WTC11 (cell line): ENCODE measurements around the gene SKP1. TPM values are rescaled to one million over a fixed set of nuclear protein-coding genes. Genes with fewer than 3 reads are reported as not detected.
A peak's percentile ranks its signal among the peaks of the same experiment; 100 is the strongest.

Experiments
- ATAC-seq: fragments of 200-7000 bp; cut with Tn5 transposase; 2 replicates; pipeline ENCODE4 v1.10.0; 2021; ENCODE audit warnings: mild to moderate bottlenecking, moderate library complexity
- CTCF ChIA-PET: fragments of 300-600 bp; sonication (Branson Sonifier 250); formaldehyde crosslinking; loops from one replicate; lab custom pipeline; 2021; ENCODE audit warnings: antibody characterized with exemption; lab: Charles Lee
- POLR2A ChIA-PET: fragments of 350-600 bp; sonication (Branson Sonifier 250); formaldehyde crosslinking; loops from one replicate; lab custom pipeline; 2021; ENCODE audit warnings: antibody characterized with exemption; lab: Charles Lee
- DNase-seq: peaks from one replicate; pipeline ENCODE4 v3.0.0; 2021; ENCODE audit warnings: low spot score
- H3K27ac Mint-ChIP-seq: 2 replicates; pipeline ENCODE4 v1.8.0; 2021; ENCODE audit warnings: mixed read lengths
- H3K27me3 Mint-ChIP-seq: 2 replicates; pipeline ENCODE4 v1.8.0; 2021; ENCODE audit warnings: low read depth, mild to moderate bottlenecking, moderate library complexity, mixed read lengths
- H3K36me3 Mint-ChIP-seq: 2 replicates; pipeline ENCODE4 v1.8.0; 2021; ENCODE audit warnings: mixed read lengths
- H3K4me1 Mint-ChIP-seq: 2 replicates; pipeline ENCODE4 v1.8.0; 2022; ENCODE audit warnings: mixed read lengths
- H3K4me3 Mint-ChIP-seq: 2 replicates; pipeline ENCODE4 v1.8.0; 2021; ENCODE audit warnings: mild to moderate bottlenecking, moderate library complexity, mixed read lengths
- H3K9me3 Mint-ChIP-seq: 2 replicates; pipeline ENCODE4 v1.8.0; 2021; ENCODE audit warnings: mixed read lengths
- GTF2I ChIP-seq: fragments of 250-450 bp; sonication (Bioruptor Pico); conservative IDR thresholded peaks from 2 replicates; pipeline ENCODE4 v1.4.0; 2021; ENCODE audit warnings: mild to moderate bottlenecking
- KAT7 ChIP-seq: sonication (generic); formaldehyde crosslinking; IDR thresholded peaks from 2 replicates; pipeline ENCODE4 v1.8.1; 2023; ENCODE audit warnings: missing genetic modification reagents, mild to moderate bottlenecking, borderline replicate concordance
- MXD4 ChIP-seq: fragments of 250-450 bp; sonication (Bioruptor Pico); IDR thresholded peaks from 2 replicates; pipeline ENCODE4 v1.8.0; 2021; ENCODE audit warnings: mild to moderate bottlenecking, moderate library complexity, borderline replicate concordance
- SMAD3 ChIP-seq: sonication (generic); formaldehyde crosslinking; IDR thresholded peaks from 2 replicates; pipeline ENCODE4 v1.8.0; 2022; ENCODE audit warnings: missing genetic modification reagents, mild to moderate bottlenecking, borderline replicate concordance
- SOX15 ChIP-seq: fragments of 250-450 bp; sonication (Bioruptor Pico); IDR thresholded peaks from 2 replicates; pipeline ENCODE4 v1.9.0; 2021; ENCODE audit warnings: mild to moderate bottlenecking
- ZNF121 ChIP-seq: sonication (generic); formaldehyde crosslinking; IDR thresholded peaks from 2 replicates; pipeline ENCODE4 v1.8.0; 2023; ENCODE audit warnings: missing genetic modification reagents
- ZNF317 ChIP-seq: sonication (generic); formaldehyde crosslinking; IDR thresholded peaks from 2 replicates; pipeline ENCODE4 v1.8.1; 2023; ENCODE audit warnings: low read depth, mild to moderate bottlenecking, moderate library complexity, missing genetic modification reagents, borderline replicate concordance
- ZNF396 ChIP-seq: fragments of 250-450 bp; sonication (Bioruptor Pico); IDR thresholded peaks from 2 replicates; pipeline ENCODE4 v1.8.0; 2021; ENCODE audit warnings: mild to moderate bottlenecking, moderate library complexity, borderline replicate concordance
- total RNA-seq: library from RNA; stranded (reverse); gene quantifications from 3 replicates; pipeline ENCODE4 v1.2.3, GENCODE V29; 2021
- TF ChIP-seq, protein P1 (sequence below): sonication (generic); formaldehyde crosslinking; IDR thresholded peaks from 2 replicates; pipeline ENCODE4 v1.8.1; 2023; ENCODE audit warnings: mild to moderate bottlenecking, missing genetic modification reagents
- TF ChIP-seq, protein P2 (sequence below): fragments of 250-450 bp; sonication (Bioruptor Pico); IDR thresholded peaks from 2 replicates; pipeline ENCODE4 v1.9.0; 2021; ENCODE audit warnings: moderate library complexity, mild to moderate bottlenecking, inconsistent platforms, borderline replicate concordance
- TF ChIP-seq, protein P3 (sequence below): fragments of 250-450 bp; sonication (Bioruptor Pico); IDR thresholded peaks from 2 replicates; pipeline ENCODE4 v1.9.0; 2021; ENCODE audit warnings: mild to moderate bottlenecking
- TF ChIP-seq, protein P4 (sequence below): sonication (generic); formaldehyde crosslinking; IDR thresholded peaks from 2 replicates; pipeline ENCODE4 v1.8.1; 2023; ENCODE audit warnings: mild to moderate bottlenecking, moderate library complexity, missing genetic modification reagents
- TF ChIP-seq, protein P5 (sequence below): fragments of 200-600 bp; IDR thresholded peaks from 2 replicates; pipeline ENCODE4 v1.8.0; 2022; ENCODE audit warnings: antibody characterized with exemption

Gene SKP1
- total RNA-seq, 1 experiment from 2014 or later: 285 TPM

DNA sequence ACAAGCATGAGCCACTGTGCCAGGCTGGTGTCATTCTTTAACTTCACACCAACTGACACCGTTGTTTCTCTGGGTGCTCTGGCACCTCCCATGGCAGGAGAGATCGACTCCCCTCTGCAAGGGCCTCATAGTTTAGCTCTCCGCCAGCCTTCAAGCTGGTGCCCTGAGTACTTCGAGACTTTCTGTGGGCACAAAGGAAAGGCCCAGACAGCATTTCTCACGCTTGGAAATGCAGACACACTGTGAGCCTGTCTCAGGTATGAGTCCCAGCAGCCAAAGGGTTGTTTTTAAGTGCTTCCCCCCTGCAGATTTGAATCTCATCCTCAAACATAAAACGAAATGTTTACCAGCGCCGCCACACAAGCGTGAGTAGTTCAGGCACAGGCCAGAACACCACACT lies 73.4 kb downstream of the SKP1 start:
- peaks cover 39% of the 10 kb centered on the region for H3K27me3 Mint-ChIP-seq
- POLR2A ChIA-PET: no interaction called here
- no peak for DNase-seq
- TF ChIP-seq, protein P1, sequence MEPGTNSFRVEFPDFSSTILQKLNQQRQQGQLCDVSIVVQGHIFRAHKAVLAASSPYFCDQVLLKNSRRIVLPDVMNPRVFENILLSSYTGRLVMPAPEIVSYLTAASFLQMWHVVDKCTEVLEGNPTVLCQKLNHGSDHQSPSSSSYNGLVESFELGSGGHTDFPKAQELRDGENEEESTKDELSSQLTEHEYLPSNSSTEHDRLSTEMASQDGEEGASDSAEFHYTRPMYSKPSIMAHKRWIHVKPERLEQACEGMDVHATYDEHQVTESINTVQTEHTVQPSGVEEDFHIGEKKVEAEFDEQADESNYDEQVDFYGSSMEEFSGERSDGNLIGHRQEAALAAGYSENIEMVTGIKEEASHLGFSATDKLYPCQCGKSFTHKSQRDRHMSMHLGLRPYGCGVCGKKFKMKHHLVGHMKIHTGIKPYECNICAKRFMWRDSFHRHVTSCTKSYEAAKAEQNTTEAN (CRISPR knock-in tag): no peak
- TF ChIP-seq, protein P2, sequence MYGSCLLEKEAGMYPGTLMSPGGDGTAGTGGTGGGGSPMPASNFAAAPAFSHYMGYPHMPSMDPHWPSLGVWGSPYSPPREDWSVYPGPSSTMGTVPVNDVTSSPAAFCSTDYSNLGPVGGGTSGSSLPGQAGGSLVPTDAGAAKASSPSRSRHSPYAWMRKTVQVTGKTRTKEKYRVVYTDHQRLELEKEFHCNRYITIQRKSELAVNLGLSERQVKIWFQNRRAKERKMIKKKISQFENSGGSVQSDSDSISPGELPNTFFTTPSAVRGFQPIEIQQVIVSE (CRISPR knock-in tag): no peak
- no peak for TF ChIP-seq MXD4
- TF ChIP-seq ZNF396 (CRISPR knock-in tag): no peak
- TF ChIP-seq, protein P3, sequence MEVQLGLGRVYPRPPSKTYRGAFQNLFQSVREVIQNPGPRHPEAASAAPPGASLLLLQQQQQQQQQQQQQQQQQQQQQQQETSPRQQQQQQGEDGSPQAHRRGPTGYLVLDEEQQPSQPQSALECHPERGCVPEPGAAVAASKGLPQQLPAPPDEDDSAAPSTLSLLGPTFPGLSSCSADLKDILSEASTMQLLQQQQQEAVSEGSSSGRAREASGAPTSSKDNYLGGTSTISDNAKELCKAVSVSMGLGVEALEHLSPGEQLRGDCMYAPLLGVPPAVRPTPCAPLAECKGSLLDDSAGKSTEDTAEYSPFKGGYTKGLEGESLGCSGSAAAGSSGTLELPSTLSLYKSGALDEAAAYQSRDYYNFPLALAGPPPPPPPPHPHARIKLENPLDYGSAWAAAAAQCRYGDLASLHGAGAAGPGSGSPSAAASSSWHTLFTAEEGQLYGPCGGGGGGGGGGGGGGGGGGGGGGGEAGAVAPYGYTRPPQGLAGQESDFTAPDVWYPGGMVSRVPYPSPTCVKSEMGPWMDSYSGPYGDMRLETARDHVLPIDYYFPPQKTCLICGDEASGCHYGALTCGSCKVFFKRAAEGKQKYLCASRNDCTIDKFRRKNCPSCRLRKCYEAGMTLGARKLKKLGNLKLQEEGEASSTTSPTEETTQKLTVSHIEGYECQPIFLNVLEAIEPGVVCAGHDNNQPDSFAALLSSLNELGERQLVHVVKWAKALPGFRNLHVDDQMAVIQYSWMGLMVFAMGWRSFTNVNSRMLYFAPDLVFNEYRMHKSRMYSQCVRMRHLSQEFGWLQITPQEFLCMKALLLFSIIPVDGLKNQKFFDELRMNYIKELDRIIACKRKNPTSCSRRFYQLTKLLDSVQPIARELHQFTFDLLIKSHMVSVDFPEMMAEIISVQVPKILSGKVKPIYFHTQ: no peak
- TF ChIP-seq ZNF317: no peak
- TF ChIP-seq, protein P4, sequence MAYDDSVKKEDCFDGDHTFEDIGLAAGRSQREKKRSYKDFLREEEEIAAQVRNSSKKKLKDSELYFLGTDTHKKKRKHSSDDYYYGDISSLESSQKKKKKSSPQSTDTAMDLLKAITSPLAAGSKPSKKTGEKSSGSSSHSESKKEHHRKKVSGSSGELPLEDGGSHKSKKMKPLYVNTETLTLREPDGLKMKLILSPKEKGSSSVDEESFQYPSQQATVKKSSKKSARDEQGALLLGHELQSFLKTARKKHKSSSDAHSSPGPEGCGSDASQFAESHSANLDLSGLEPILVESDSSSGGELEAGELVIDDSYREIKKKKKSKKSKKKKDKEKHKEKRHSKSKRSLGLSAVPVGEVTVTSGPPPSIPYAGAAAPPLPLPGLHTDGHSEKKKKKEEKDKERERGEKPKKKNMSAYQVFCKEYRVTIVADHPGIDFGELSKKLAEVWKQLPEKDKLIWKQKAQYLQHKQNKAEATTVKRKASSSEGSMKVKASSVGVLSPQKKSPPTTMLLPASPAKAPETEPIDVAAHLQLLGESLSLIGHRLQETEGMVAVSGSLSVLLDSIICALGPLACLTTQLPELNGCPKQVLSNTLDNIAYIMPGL (CRISPR knock-in tag): no peak
- no peak for TF ChIP-seq KAT7 (CRISPR knock-in tag)
- TF ChIP-seq GTF2I (CRISPR knock-in tag): no peak
- TF ChIP-seq, all 79 proteins: peak for 0
- CTCF ChIA-PET: no interaction called here
- Mint-ChIP-seq H3K36me3 (no peaks in the 10 kb centered on the region), H3K4me1 (peaks cover 41% of the 10 kb centered on the region), H3K9me3 (no peaks in the 10 kb centered on the region), H3K27ac (no peak overlapping the region), H3K4me3 (no peak overlapping the region)
- ATAC-seq: no peak

DNA sequence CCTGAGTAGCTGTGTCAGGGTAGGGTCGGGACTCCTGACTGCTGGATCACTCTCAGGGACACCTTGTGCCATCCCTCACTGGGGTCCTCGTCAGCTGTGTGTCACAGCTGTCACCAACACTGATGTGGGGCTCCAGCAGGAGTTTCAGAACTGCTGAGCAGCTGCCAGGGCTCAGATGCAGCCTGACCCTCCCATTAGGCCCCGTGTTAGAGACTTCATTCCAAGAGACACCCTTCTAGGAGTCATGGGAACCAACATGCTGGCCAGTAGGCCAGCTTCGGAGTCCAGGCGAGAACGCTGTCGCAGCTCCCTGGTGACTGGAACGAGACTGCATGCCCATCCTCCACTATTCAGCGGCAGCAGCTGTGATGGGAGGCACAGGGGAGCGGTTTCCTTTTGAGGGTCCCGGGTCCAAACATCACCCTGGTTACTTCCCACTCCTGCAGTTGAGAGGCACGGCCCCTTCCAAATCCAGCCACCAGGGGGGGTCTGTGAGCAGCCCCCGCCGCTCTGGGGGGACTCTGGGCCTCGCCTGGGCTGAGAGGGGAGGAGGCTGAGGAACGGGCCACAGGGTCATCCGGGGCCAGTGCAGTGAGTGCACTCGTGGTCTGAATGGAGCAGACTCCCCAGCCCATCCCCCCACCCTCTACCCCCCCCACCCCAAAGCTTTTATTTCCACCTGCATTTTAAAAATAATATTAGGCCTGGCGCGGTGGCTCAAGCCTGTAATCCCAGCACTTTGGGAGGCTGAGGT lies 74.9 kb downstream of the SKP1 start:
- ATAC-seq: peak; percentile 73
- peak; percentile 87 for DNase-seq
- CTCF ChIA-PET: interaction anchor here (0.8 to 4.6 kb wide), 14 partner anchors 10 to 485 kb away, joined by 3 to 68 read pairs (median 6); no protein-coding TSS in a partner anchor
- H3K4me3 Mint-ChIP-seq: no peak overlapping the region; the same call in 1 of the 2 replicates
- H3K9me3 Mint-ChIP-seq: no peaks in the 10 kb centered on the region
- H3K27me3 Mint-ChIP-seq: peaks cover 52% of the 10 kb centered on the region
- no peak overlapping the region for H3K27ac Mint-ChIP-seq
- H3K36me3 Mint-ChIP-seq: no peaks in the 10 kb centered on the region
- no peak for TF ChIP-seq SOX15 (CRISPR knock-in tag)
- TF ChIP-seq SMAD3 (CRISPR knock-in tag): no peak
- TF ChIP-seq ZNF121 (CRISPR knock-in tag): 0 out of 2 replicates have a peak, but pooled peaks have one; percentile 46
- TF ChIP-seq, protein P5, sequence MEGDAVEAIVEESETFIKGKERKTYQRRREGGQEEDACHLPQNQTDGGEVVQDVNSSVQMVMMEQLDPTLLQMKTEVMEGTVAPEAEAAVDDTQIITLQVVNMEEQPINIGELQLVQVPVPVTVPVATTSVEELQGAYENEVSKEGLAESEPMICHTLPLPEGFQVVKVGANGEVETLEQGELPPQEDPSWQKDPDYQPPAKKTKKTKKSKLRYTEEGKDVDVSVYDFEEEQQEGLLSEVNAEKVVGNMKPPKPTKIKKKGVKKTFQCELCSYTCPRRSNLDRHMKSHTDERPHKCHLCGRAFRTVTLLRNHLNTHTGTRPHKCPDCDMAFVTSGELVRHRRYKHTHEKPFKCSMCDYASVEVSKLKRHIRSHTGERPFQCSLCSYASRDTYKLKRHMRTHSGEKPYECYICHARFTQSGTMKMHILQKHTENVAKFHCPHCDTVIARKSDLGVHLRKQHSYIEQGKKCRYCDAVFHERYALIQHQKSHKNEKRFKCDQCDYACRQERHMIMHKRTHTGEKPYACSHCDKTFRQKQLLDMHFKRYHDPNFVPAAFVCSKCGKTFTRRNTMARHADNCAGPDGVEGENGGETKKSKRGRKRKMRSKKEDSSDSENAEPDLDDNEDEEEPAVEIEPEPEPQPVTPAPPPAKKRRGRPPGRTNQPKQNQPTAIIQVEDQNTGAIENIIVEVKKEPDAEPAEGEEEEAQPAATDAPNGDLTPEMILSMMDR: peak; percentile 85
- peaks cover 48% of the 10 kb centered on the region for H3K4me1 Mint-ChIP-seq
- POLR2A ChIA-PET: no interaction called here
